GM18907 (cell line): ENCODE results near the gene ANO9.
"Not testable (repeated sequence)": the region's sequence is repeated elsewhere in the genome, so short reads cannot be mapped to it uniquely, and the experiment has no call there.

Source experiments
- ATAC-seq: cut with Tn5 transposase; IDR thresholded peaks from one replicate; pipeline ENCODE4 v1.9.1; 2021; ENCODE audit warnings: mild to moderate bottlenecking, moderate library complexity; ENCODE audit not compliant: unreplicated experiment

The ANO9 gene

GRCh38 chr11:437228-437870 lies 4.5 kb downstream of the ANO9 start:
- ATAC-seq, result no peak

- ATAC-seq, result not testable (repeated sequence)
Observed at GRCh38 chr11:434999-435740, 6.6 kb downstream of the ANO9 start.

- ATAC-seq, result no peak
Observed at GRCh38 chr11:434496-434895, 7.3 kb downstream of the ANO9 start.

GRCh38 chr11:433641-434040 lies 8.2 kb downstream of the ANO9 start:
- no peak for ATAC-seq

- ATAC-seq, result no peak
Observed at GRCh38 chr11:433111-433510, 8.7 kb downstream of the ANO9 start.

- ATAC-seq, result no peak
Observed at GRCh38 chr11:432501-433100, 9.2 kb downstream of the ANO9 start.

GRCh38 chr11:431921-432320 lies 9.9 kb downstream of the ANO9 start:
- no peak for ATAC-seq

- no peak for ATAC-seq
Observed at GRCh38 chr11:429931-430456, 11.8 kb downstream of the ANO9 start.

GRCh38 chr11:429391-429790 lies 12.4 kb downstream of the ANO9 start:
- ATAC-seq, result no peak

- ATAC-seq, result no peak
Observed at GRCh38 chr11:428295-428694, 13.5 kb downstream of the ANO9 start.

GRCh38 chr11:426851-427250 lies 15.0 kb downstream of the ANO9 start:
- no peak for ATAC-seq

GRCh38 chr11:425301-425700 lies 16.5 kb downstream of the ANO9 start:
- ATAC-seq, result no peak

GRCh38 chr11:424766-425165 lies 17.0 kb downstream of the ANO9 start:
- ATAC-seq, result not testable (repeated sequence)

GRCh38 chr11:424232-424631 lies 17.6 kb downstream of the ANO9 start:
- ATAC-seq, result no peak

GRCh38 chr11:422249-422656 lies 19.6 kb downstream of the ANO9 start:
- ATAC-seq, result no peak

- no peak for ATAC-seq
Observed at GRCh38 chr11:420911-421321, 20.9 kb downstream of the ANO9 start.

- ATAC-seq, result no peak
Observed at GRCh38 chr11:420054-420910, 21.5 kb downstream of the ANO9 start.

- no peak for ATAC-seq
Observed at GRCh38 chr11:419248-420005, 22.4 kb downstream of the ANO9 start.

GRCh38 chr11:418343-419247 lies 23.2 kb downstream of the ANO9 start:
- no peak for ATAC-seq
